GM19099 (cell line): ENCODE measurements around the gene MESP1.

Source experiments
- POLR2A ChIP-seq: IDR thresholded peaks from 3 replicates; pipeline ENCODE4 v1.6.1; 2011; ENCODE audit warnings: low read depth; ENCODE audit not compliant: insufficient read length; ENCODE audit errors: extremely low read depth

MESP1 gene

GRCh38 chr15:89769366-89769765 is 18.3 kb upstream of the MESP1 start:
- no peak for TF ChIP-seq POLR2A

- no peak for TF ChIP-seq POLR2A
These were observed 17.0 kb upstream of the MESP1 start for GRCh38 chr15:89768071-89768500.

- no peak for TF ChIP-seq POLR2A
These were observed 16.4 kb upstream of the MESP1 start for GRCh38 chr15:89767411-89767915.

GRCh38 chr15:89766357-89767311 is 15.6 kb upstream of the MESP1 start:
- TF ChIP-seq POLR2A: no peak

GRCh38 chr15:89765694-89766093 is 14.6 kb upstream of the MESP1 start:
- no peak for TF ChIP-seq POLR2A

- no peak for TF ChIP-seq POLR2A
These were observed 10.9 kb upstream of the MESP1 start for GRCh38 chr15:89761929-89762328.

GRCh38 chr15:89761009-89761831 is 10.2 kb upstream of the MESP1 start:
- TF ChIP-seq POLR2A: no peak

GRCh38 chr15:89760303-89761008 is 9.4 kb upstream of the MESP1 start:
- no peak for TF ChIP-seq POLR2A

GRCh38 chr15:89759835-89760234 is 8.8 kb upstream of the MESP1 start:
- TF ChIP-seq POLR2A: no peak

GRCh38 chr15:89758981-89759380 is 7.9 kb upstream of the MESP1 start:
- no peak for TF ChIP-seq POLR2A

GRCh38 chr15:89758283-89758682 is 7.2 kb upstream of the MESP1 start:
- no peak for TF ChIP-seq POLR2A

GRCh38 chr15:89756897-89757296 is 5.8 kb upstream of the MESP1 start:
- TF ChIP-seq POLR2A: no peak

GRCh38 chr15:89755701-89756100 is 4.7 kb upstream of the MESP1 start:
- no peak for TF ChIP-seq POLR2A

GRCh38 chr15:89754361-89755154 is 3.5 kb upstream of the MESP1 start:
- TF ChIP-seq POLR2A: no peak

GRCh38 chr15:89753855-89754254 is 2.8 kb upstream of the MESP1 start:
- TF ChIP-seq POLR2A: no peak

- no peak for TF ChIP-seq POLR2A
These were observed 699 bp upstream of the MESP1 start for GRCh38 chr15:89751748-89752147.
